Spleen (tissue), 11 donors: ENCODE results near the gene NPHP4. TPM values are rescaled to one million over a fixed set of nuclear protein-coding genes. Genes with fewer than 3 reads are reported as not detected.

Experiments used
- DNase-seq: peaks from one replicate; pipeline ENCODE4 v3.0.0-alpha.2; 2020
- H3K27ac ChIP-seq, 8 donors: fragments of 200-600 bp; sonication (generic) in 7 of 8; 1 replicate in 4 of 8; 2 replicates in 4 of 8; pipeline versions ENCODE4 v1.5.0 to v1.8.0; 2016 to 2021; ENCODE audit warnings: inconsistent platforms in 4 of 8, mild to moderate bottlenecking in 4 of 8, moderate library complexity in 1 of 8
- H3K27me3 ChIP-seq, 7 donors: fragments of 200-600 bp; sonication (generic) in 6 of 7; replicated peaks in 1 of 7; 1 replicate in 4 of 7; 2 replicates in 3 of 7; pipeline versions ENCODE4 v1.5.0 to v1.8.0; 2016 to 2021; ENCODE audit warnings: inconsistent platforms in 3 of 7, mild to moderate bottlenecking in 1 of 7
- H3K36me3 ChIP-seq, 6 donors: fragments of 200-600 bp; sonication (generic) in 5 of 6; 1 replicate in 4 of 6; 2 replicates in 2 of 6; pipeline versions ENCODE4 v1.5.0 to v1.8.0; 2016 to 2021; ENCODE audit warnings: inconsistent platforms in 2 of 6
- H3K4me1 ChIP-seq, 6 donors: fragments of 200-600 bp; sonication (generic) in 5 of 6; 1 replicate in 3 of 6; 2 replicates in 3 of 6; pipeline versions ENCODE4 v1.5.0 to v1.8.0; 2016 to 2021; ENCODE audit warnings: inconsistent platforms in 3 of 6
- H3K4me3 ChIP-seq, 8 donors: fragments of 200-600 bp; sonication (generic) in 7 of 8; 1 replicate in 4 of 8; 2 replicates in 4 of 8; pipeline versions ENCODE4 v1.5.0 to v1.8.0; 2016 to 2021; ENCODE audit warnings: inconsistent platforms in 4 of 8, mild to moderate bottlenecking in 4 of 8, moderate library complexity in 2 of 8
- H3K9me3 ChIP-seq, 8 donors: fragments of 200-600 bp; sonication (generic) in 7 of 8; 1 replicate in 4 of 8; 2 replicates in 4 of 8; pipeline versions ENCODE4 v1.5.0 to v1.8.0; 2016 to 2021; ENCODE audit warnings: inconsistent platforms in 4 of 8
- POLR2A ChIP-seq, 3 donors: fragments of 450-650 bp; IDR thresholded peaks; one replicate each; pipeline ENCODE4 v1.5.1; 2017; ENCODE audit warnings: antibody characterized with exemption in 3 of 3, mild to moderate bottlenecking in 1 of 3
- POLR2AphosphoS5 ChIP-seq, 3 donors: sonication (generic); formaldehyde crosslinking; IDR thresholded peaks; one replicate each; pipeline ENCODE4 v1.5.1; 2017; ENCODE audit warnings: antibody characterized with exemption in 3 of 3
- WGBS, 5 donors: extraction: QIAGEN DNeasy Blood & Tissue Kit in 3 of 5; methylation state at CpG; one replicate each; pipeline versions ENCODE4 v1.1.5 to v1.1.7; 2013 to 2018; 5-methylcytosine and 5-hydroxymethylcytosine counted together
- intact Hi-C: fragments of 100-400 bp; cut with DNase I; formaldehyde crosslinking; loops from one replicate; pipeline ENCODE4 v1.15.0; 2023; ENCODE audit warnings: low total_unique reads
- polyA plus RNA-seq, 3 donors: library from polyadenylated mRNA; stranded (reverse); fragments of 200-250 nt; gene quantifications; one replicate each; pipeline ENCODE4 v1.2.1, GENCODE V29; 2013
- total RNA-seq, 7 donors: library from RNA; depleted of rRNA in 3 of 7; stranded (reverse); fragments of >200 nt in 3 of 7; fragmentation: NEBNext Ultra II Directional in 4 of 7; extraction: Animal tissue kit (Norgen Biotek cat#: 25700) in 4 of 7; gene quantifications; one replicate each; pipeline versions ENCODE4 v1.1.0 to v1.2.1, GENCODE V29; 2016 to 2021
- TF ChIP-seq, protein P1 (sequence below), 11 experiments: fragments of 200-600 bp in 7 of 11; fragments of 450-650 bp in 4 of 11; sonication (generic) in 4 of 11; IDR thresholded peaks in 8 of 11; conservative IDR thresholded peaks in 3 of 11; 1 replicate in 7 of 11; 2 replicates in 4 of 11; pipeline versions ENCODE4 v1.4.0 to v1.8.0; 2016 to 2021; ENCODE audit warnings: antibody characterized with exemption in 11 of 11, inconsistent platforms in 4 of 11, mild to moderate bottlenecking in 1 of 11
- donor health status: healthy with polysubstance abuse.
- donor health status: DM: no; HTN: no; CAD: no; lungs with moderate emphysema.
- donor health status: DM: no; HTN: no; CAD: no.
- donor health status: Bipolar disorder and iron deficiency.
- donor health status: healthy.
- donor health status: DM: no; HTN: no; CAD: no.
- donor health status: DM: yes; HTN: yes; CAD: no.

The NPHP4 gene
- total and polyA plus RNA-seq, 10 donors, result 1.2 to 17.5 (median 9.4) TPM

DNA sequence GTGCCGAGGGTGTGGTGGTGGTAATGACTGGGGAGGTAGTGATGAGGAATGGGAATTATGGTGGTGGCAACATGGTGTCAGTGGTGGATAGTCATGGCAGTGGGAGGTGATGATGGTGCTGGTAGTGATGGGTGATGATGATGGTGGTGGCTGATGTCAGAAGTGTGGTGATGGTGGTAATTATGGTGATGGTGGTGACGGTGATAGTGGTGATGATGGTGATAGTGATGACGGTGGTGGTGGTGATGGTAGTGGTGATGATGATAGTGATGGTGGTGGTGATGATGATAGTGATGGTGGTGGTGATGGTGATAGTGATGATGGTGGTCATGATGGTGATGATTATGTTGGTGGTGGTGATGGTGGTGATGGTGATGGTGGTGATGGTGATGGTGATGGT is 162.8 kb downstream of the NPHP4 start:
- H3K27ac ChIP-seq, result no peak overlapping the region
- H3K9me3 ChIP-seq, result no peaks in the 10 kb centered on the region
- H3K4me1 ChIP-seq, result no peaks in the 10 kb centered on the region
- WGBS, 5 donors, result 89 to 94% (median 93%) methylated on average over 3 of the region's 3 CpGs
- TF ChIP-seq, protein P1, sequence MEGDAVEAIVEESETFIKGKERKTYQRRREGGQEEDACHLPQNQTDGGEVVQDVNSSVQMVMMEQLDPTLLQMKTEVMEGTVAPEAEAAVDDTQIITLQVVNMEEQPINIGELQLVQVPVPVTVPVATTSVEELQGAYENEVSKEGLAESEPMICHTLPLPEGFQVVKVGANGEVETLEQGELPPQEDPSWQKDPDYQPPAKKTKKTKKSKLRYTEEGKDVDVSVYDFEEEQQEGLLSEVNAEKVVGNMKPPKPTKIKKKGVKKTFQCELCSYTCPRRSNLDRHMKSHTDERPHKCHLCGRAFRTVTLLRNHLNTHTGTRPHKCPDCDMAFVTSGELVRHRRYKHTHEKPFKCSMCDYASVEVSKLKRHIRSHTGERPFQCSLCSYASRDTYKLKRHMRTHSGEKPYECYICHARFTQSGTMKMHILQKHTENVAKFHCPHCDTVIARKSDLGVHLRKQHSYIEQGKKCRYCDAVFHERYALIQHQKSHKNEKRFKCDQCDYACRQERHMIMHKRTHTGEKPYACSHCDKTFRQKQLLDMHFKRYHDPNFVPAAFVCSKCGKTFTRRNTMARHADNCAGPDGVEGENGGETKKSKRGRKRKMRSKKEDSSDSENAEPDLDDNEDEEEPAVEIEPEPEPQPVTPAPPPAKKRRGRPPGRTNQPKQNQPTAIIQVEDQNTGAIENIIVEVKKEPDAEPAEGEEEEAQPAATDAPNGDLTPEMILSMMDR (IDR thresholded peaks at IDR 0.05 in 8 of 11, conservative IDR thresholded peaks at IDR 0.05 in 3 of 11), result no peak
- no peak for TF ChIP-seq POLR2AphosphoS5 (IDR thresholded peaks at IDR 0.05)
- H3K4me3 ChIP-seq, result no peak overlapping the region
- DNase-seq, result peak; percentile 1
- no peaks in the 10 kb centered on the region for H3K36me3 ChIP-seq
- intact Hi-C loops, result no loop called here
- H3K27me3 ChIP-seq, result peaks cover 0 to 47% (median 4%) of the 10 kb centered on the region in 7 donors

DNA sequence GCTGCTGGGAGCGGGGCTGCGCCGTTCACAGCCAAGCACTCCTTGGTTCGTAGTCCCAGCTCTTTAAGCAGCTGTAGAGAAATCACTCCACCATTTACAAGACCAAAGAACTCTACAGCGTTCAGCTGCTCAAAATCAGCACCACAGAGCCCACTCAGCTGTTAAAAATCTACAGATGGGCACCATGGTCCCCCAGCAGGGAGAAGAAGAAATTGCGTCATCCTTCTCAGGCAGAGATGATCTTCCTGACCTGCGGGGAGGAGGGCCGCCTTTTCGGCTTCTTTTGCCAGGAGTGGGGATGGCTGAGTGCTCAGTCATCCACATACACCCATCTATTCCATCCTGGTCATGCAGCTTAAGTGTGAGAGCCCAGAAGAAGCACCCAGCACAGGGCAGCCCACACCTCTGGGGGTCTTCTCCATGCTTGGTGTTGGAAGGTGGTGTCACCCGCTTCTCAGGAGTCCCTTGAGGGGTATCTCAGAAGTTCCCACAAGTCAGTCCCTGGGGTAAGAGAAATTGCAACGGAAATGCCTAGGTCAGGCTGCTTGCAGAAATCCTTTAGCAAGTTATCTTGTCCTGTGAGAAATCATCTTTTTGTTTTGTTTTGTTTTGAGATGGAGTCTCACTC is 163.8 kb downstream of the NPHP4 start:
- peak; percentile 36 for DNase-seq
- intact Hi-C loops, result no loop called here
- Histone ChIP-seq H3K36me3 (no peaks in the 10 kb centered on the region), H3K4me3 (no peak overlapping the region), H3K27me3 (peaks cover 0 to 40% (median 4%) of the 10 kb centered on the region in 7 donors), H3K4me1 (no peaks in the 10 kb centered on the region), H3K27ac (no peak overlapping the region), H3K9me3 (no peaks in the 10 kb centered on the region)
- TF ChIP-seq, protein P1 (IDR thresholded peaks at IDR 0.05 in 8 of 11, conservative IDR thresholded peaks at IDR 0.05 in 3 of 11), result no peak
- no peak for TF ChIP-seq POLR2A (IDR thresholded peaks at IDR 0.05)
- no peak for TF ChIP-seq POLR2AphosphoS5 (IDR thresholded peaks at IDR 0.05)
- 74 to 87% (median 81%) methylated on average over 11 of the region's 11 CpGs for WGBS, 5 donors

DNA sequence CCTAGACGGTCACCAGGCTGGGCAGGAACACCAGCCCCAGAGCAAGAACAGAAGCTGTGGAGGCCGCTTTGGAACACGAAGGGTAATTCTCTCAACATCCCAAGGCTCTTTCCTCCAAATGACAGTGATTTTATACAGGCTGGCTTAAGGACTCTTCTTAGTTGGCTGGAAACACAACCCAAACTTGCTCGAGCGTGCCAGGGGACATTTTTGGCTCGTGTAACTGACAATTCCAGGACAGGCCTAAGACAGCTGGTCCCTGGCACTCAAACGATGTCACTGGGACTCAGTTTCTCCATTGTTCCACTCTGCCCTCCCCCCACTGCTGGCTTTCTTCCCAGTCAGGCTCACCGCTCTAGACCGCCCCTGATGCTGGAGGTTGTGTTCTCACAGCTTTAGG is 164.7 kb downstream of the NPHP4 start:
- no peaks in the 10 kb centered on the region for H3K36me3 ChIP-seq
- DNase-seq, result no peak
- no peak for TF ChIP-seq POLR2AphosphoS5 (IDR thresholded peaks at IDR 0.05)
- TF ChIP-seq, protein P1 (IDR thresholded peaks at IDR 0.05 in 8 of 11, conservative IDR thresholded peaks at IDR 0.05 in 3 of 11), result no peak
- no peak for TF ChIP-seq POLR2A (IDR thresholded peaks at IDR 0.05)
- no peak overlapping the region for H3K4me3 ChIP-seq
- intact Hi-C loops, result no loop called here
- peaks cover 0 to 36% (median 4%) of the 10 kb centered on the region in 7 donors for H3K27me3 ChIP-seq
- H3K27ac ChIP-seq, result no peak overlapping the region
- no peaks in the 10 kb centered on the region for H3K4me1 ChIP-seq
- WGBS, 5 donors, result 78 to 82% (median 79%) methylated on average over 9 of the region's 9 CpGs
- H3K9me3 ChIP-seq, result no peaks in the 10 kb centered on the region

DNA sequence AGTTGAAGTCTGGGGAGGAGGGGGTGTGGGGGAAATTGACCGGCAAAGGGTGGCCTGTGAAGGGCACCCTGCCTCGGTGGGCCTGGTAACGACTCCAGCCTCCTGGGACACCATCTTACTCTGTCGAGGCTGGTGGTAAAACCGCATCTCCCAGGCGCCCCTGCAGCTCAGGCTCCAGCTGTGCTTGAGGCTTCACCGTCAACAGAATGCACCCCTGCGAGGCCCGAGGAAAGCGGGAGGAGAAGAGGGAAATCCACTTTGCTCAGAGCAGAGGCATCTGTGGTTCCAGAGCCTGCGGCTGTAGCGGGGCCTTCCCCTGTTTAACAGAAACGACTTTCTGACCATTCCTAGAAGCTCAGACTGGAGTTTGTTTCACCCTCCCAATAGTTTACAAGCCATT is 165.6 kb downstream of the NPHP4 start:
- intact Hi-C loops, result no loop called here
- no peaks in the 10 kb centered on the region for H3K36me3 ChIP-seq
- no peak for DNase-seq
- peaks cover 0 to 34% (median under 1%) of the 10 kb centered on the region in 7 donors for H3K27me3 ChIP-seq
- WGBS, 5 donors, result 40 to 54% (median 44%) methylated on average over 13 of the region's 13 CpGs
- no peaks in the 10 kb centered on the region for H3K9me3 ChIP-seq
- TF ChIP-seq POLR2A (IDR thresholded peaks at IDR 0.05) (no peak), POLR2AphosphoS5 (IDR thresholded peaks at IDR 0.05) (no peak)
- TF ChIP-seq, protein P1 (IDR thresholded peaks at IDR 0.05 in 8 of 11, conservative IDR thresholded peaks at IDR 0.05 in 3 of 11), result no peak
- no peak overlapping the region for H3K27ac ChIP-seq
- no peaks in the 10 kb centered on the region for H3K4me1 ChIP-seq
- no peak overlapping the region for H3K4me3 ChIP-seq
